Measurements from ENCODE around the gene PXDN.
"Not testable (repeated sequence)": the region's sequence is repeated elsewhere in the genome, so short reads cannot be mapped to it uniquely, and the experiment has no call there.

- not testable (repeated sequence) for TF ChIP-seq EP300, POLR2A (IDR thresholded peaks at IDR 0.05)
- TF ChIP-seq, protein P1, sequence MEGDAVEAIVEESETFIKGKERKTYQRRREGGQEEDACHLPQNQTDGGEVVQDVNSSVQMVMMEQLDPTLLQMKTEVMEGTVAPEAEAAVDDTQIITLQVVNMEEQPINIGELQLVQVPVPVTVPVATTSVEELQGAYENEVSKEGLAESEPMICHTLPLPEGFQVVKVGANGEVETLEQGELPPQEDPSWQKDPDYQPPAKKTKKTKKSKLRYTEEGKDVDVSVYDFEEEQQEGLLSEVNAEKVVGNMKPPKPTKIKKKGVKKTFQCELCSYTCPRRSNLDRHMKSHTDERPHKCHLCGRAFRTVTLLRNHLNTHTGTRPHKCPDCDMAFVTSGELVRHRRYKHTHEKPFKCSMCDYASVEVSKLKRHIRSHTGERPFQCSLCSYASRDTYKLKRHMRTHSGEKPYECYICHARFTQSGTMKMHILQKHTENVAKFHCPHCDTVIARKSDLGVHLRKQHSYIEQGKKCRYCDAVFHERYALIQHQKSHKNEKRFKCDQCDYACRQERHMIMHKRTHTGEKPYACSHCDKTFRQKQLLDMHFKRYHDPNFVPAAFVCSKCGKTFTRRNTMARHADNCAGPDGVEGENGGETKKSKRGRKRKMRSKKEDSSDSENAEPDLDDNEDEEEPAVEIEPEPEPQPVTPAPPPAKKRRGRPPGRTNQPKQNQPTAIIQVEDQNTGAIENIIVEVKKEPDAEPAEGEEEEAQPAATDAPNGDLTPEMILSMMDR (IDR thresholded peaks at IDR 0.05): not testable (repeated sequence)
Observed at GRCh38 chr2:1679488-1680039, 64.8 kb downstream of the PXDN start.

Data from suprapubic skin (tissue), 3 donors.